HepG2 (cell line): ENCODE results near the gene CD300LF. TPM values are rescaled to one million over a fixed set of nuclear protein-coding genes. Genes with fewer than 3 reads are reported as not detected.

Source experiments
- ATAC-seq: fragments of 200-7000 bp; cut with Tn5 transposase; 3 replicates; pipeline ENCODE4 v1.9.1; 2020; ENCODE audit warnings: mild to moderate bottlenecking, moderate library complexity
- BruUV-seq: library from RNA; stranded (reverse); fragments of 400-500 nt; replicated peaks from 2 replicates; lab custom pipeline; 2021; lab: Mats Ljungman, UMichigan
- CTCF ChIA-PET: fragments of 300-600 bp; formaldehyde crosslinking; extraction: SDS; loops from one replicate; lab custom pipeline; 2021; ENCODE audit warnings: low total read pairs, inconsistent platforms, low intra/inter-chr PET ratio; lab: Yijun Ruan, JAX
- POLR2A ChIA-PET: fragments of 350-600 bp; sonication (Branson Sonifier 250); formaldehyde crosslinking; loops from one replicate; lab custom pipeline; 2020; ENCODE audit warnings: antibody characterized with exemption, inconsistent platforms; lab: Yijun Ruan, JAX
- DNase-seq: peaks from one replicate; pipeline ENCODE4 v3.0.0-alpha.2; 2015; ENCODE audit warnings: low spot score
- FAIRE-seq: peaks from 3 replicates; lab custom pipeline; 2011; peaks lifted over from hg19 to GRCh38; lab: Jason Lieb, UNC
- H2AFZ ChIP-seq: one replicate; pipeline ENCODE4 v1.6.1; 2011; ENCODE audit warnings: low read length, inconsistent platforms
- H3K27ac ChIP-seq: fragments of 300-600 bp; 3 replicates; pipeline ENCODE4 v1.8.0; 2011; ENCODE audit warnings: mixed run types, mild to moderate bottlenecking, mixed read lengths, low read length, inconsistent platforms; ENCODE audit not compliant: insufficient read depth; ENCODE audit errors: extremely low read length
- H3K27me3 ChIP-seq, 2 experiments: fragments of 200-600 bp in 1 of 2; 2 replicates in 1 of 2; 3 replicates in 1 of 2; pipeline versions ENCODE4 v1.6.0 to v1.8.0; 2011; ENCODE audit warnings: low read length in 2 of 2, mild to moderate bottlenecking in 2 of 2, moderate library complexity in 2 of 2, inconsistent platforms in 1 of 2; ENCODE audit not compliant: insufficient read depth in 2 of 2, control insufficient read depth in 1 of 2
- H3K36me3 ChIP-seq, 2 experiments: fragments of 200-600 bp in 1 of 2; replicated peaks in 1 of 2; 2 replicates in 1 of 2; 3 replicates in 1 of 2; pipeline versions ENCODE4 v1.5.1 to v1.8.0; 2011; ENCODE audit warnings: low read length in 2 of 2, inconsistent platforms in 1 of 2; ENCODE audit not compliant: insufficient read depth in 2 of 2, control insufficient read depth in 1 of 2
- H3K4me1 ChIP-seq: 2 replicates; pipeline ENCODE4 v1.5.1; 2012; ENCODE audit warnings: low read length, inconsistent platforms; ENCODE audit not compliant: insufficient read depth
- H3K4me2 ChIP-seq: 2 replicates; pipeline ENCODE4 v1.6.0; 2011; ENCODE audit warnings: low read depth, low read length, inconsistent platforms
- H3K4me3 ChIP-seq, 3 experiments: fragments of 200-600 bp in 1 of 3; sonication (generic), shearing (Covaris generic) in 1 of 3; replicated peaks in 1 of 3; 2 replicates each; pipeline ENCODE4 v1.5.1; 2011 to 2016; ENCODE audit warnings: low read length in 3 of 3, inconsistent platforms in 2 of 3, low read depth in 2 of 3, mild to moderate bottlenecking in 2 of 3, control low read depth in 1 of 3, mixed read lengths in 1 of 3; ENCODE audit not compliant: insufficient read depth in 1 of 3
- H3K79me2 ChIP-seq: one replicate; pipeline ENCODE4 v1.6.1; 2011; ENCODE audit warnings: low read length, inconsistent platforms; ENCODE audit not compliant: insufficient read depth
- H3K9ac ChIP-seq: 2 replicates; pipeline ENCODE4 v1.6.0; 2011; ENCODE audit warnings: mild to moderate bottlenecking, low read depth, low read length, inconsistent platforms; ENCODE audit not compliant: insufficient read depth
- H3K9me3 ChIP-seq: 2 replicates; pipeline ENCODE4 v1.5.1; 2012; ENCODE audit warnings: mild to moderate bottlenecking, low read length
- H4K20me1 ChIP-seq: 2 replicates; pipeline ENCODE4 v1.6.0; 2011; ENCODE audit warnings: inconsistent platforms, mild to moderate bottlenecking, low read length, moderate library complexity; ENCODE audit not compliant: insufficient read depth
- RELA ChIP-seq: sonication (generic); formaldehyde crosslinking; IDR thresholded peaks from 2 replicates; pipeline ENCODE4 v1.4.0; 2020; ENCODE audit warnings: missing genetic modification reagents
- SIX4 ChIP-seq: sonication (generic); formaldehyde crosslinking; IDR thresholded peaks from 2 replicates; pipeline ENCODE4 v1.4.0; 2020; ENCODE audit warnings: missing genetic modification reagents
- TBP ChIP-seq: sonication (generic); formaldehyde crosslinking; IDR thresholded peaks from 2 replicates; pipeline ENCODE4 v1.5.0; 2020; ENCODE audit warnings: missing genetic modification reagents
- UBTF ChIP-seq: sonication (generic); formaldehyde crosslinking; IDR thresholded peaks from 2 replicates; pipeline ENCODE4 v1.4.0; 2020; ENCODE audit warnings: mild to moderate bottlenecking, missing genetic modification reagents
- ZBTB34 ChIP-seq: sonication (generic); formaldehyde crosslinking; IDR thresholded peaks from 2 replicates; pipeline ENCODE4 v1.8.0; 2022; ENCODE audit warnings: mild to moderate bottlenecking, missing genetic modification reagents
- ZNF253 ChIP-seq: sonication (generic); formaldehyde crosslinking; IDR thresholded peaks from 2 replicates; pipeline ENCODE4 v1.8.0; 2022; ENCODE audit warnings: mild to moderate bottlenecking, missing genetic modification reagents, borderline replicate concordance
- ZNF615 ChIP-seq: sonication (generic); formaldehyde crosslinking; IDR thresholded peaks from 2 replicates; pipeline ENCODE4 v1.5.0; 2020; ENCODE audit warnings: mild to moderate bottlenecking, missing genetic modification reagents, borderline replicate concordance
- ZNF772 ChIP-seq: sonication (generic); formaldehyde crosslinking; IDR thresholded peaks from 2 replicates; pipeline ENCODE4 v1.5.0; 2020; ENCODE audit warnings: mild to moderate bottlenecking, missing genetic modification reagents
- WGBS: methylation state at CpG from one replicate; pipeline ENCODE4 v1.1.6; 2017; ENCODE audit warnings: low lambda C conversion rate; 5-methylcytosine and 5-hydroxymethylcytosine counted together
- in situ Hi-C: cut with HindIII; loops from 2 replicates; pipeline ENCODE4 v1.10.0; 2017; ENCODE audit warnings: low pct_unique_long_range_greater_than_20kb; ENCODE audit not compliant: extremely low pct_ligation_motif_present
- intact Hi-C: fragments of 100-400 bp; cut with micrococcal nuclease; formaldehyde crosslinking; loops from one replicate; pipeline ENCODE4 v1.10.0; 2022; ENCODE audit not compliant: unreplicated experiment
- polyA plus RNA-seq, 8 experiments: library from polyadenylated mRNA; depleted of rRNA in 3 of 8; stranded (reverse) in 7 of 8; unstranded in 1 of 8; fragments of >200 nt; fragmentation: Illumina TruSeq in 4 of 8; extraction: Trizol in 4 of 8; gene quantifications; 2 replicates each; pipeline versions ENCODE4 v1.2.1 to v1.2.3, GENCODE V29; 2011 to 2016; ENCODE audit warnings: low read depth in 4 of 8, missing spikeins in 1 of 8, mixed read lengths in 1 of 8; ENCODE audit not compliant: insufficient read depth in 1 of 8
- total RNA-seq, 5 experiments: library from RNA; depleted of rRNA; stranded (reverse); fragments of >200 nt; fragmentation: Illumina TruSeq; extraction: Trizol; gene quantifications; 2 replicates each; pipeline ENCODE4 v1.2.3, GENCODE V29; 2016; ENCODE audit warnings: low read depth in 1 of 5

The CD300LF gene
- total and polyA plus RNA-seq, 2 of the 13 experiments (the other 11 are each of a cell fraction or from before 2014, with no cell fraction given): not detected

GRCh38 chr17:74725111-74725510, 12.4 kb upstream of the CD300LF start:
- 18% methylated on average over 3 of the region's 3 CpGs for WGBS
- intact Hi-C loops (no loop called here), in situ Hi-C loops (no loop called here)
- no peak for DNase-seq
- ChIA-PET CTCF (no interaction called here), POLR2A (no interaction called here)
- Histone ChIP-seq H3K4me1 (no peaks in the 10 kb centered on the region), H3K9ac (no peak overlapping the region), H3K4me3 (no peak overlapping the region), H3K79me2 (no peaks in the 10 kb centered on the region), H3K4me2 (no peak overlapping the region), H4K20me1 (no peaks in the 10 kb centered on the region), H2AFZ (no peak overlapping the region), H3K9me3 (peaks cover 9% of the 10 kb centered on the region; the same call in 1 of the 2 replicates), H3K27me3 (peaks cover 2 to 8% of the 10 kb centered on the region in 2 experiments; a peak in 2 of 5 replicates), H3K36me3 (no peaks in the 10 kb centered on the region), H3K27ac (no peak overlapping the region)
- no peak for TF ChIP-seq ZBTB34
- no peak for TF ChIP-seq ZNF253 (CRISPR knock-in tag)
- no peak for TF ChIP-seq ZNF772
- no TSS peak for BruUV-seq
- no peak for FAIRE-seq
- ATAC-seq: no peak

GRCh38 chr17:74723891-74724290, 11.2 kb upstream of the CD300LF start:
- no peaks in the 10 kb centered on the region for H4K20me1 ChIP-seq
- H2AFZ ChIP-seq: no peak overlapping the region
- FAIRE-seq (no peak), DNase-seq (no peak), ATAC-seq (no peak)
- in situ Hi-C loops: no loop called here
- TF ChIP-seq TBP (CRISPR knock-in tag): no peak
- no peak for TF ChIP-seq ZNF615 (CRISPR knock-in tag)
- no peak for TF ChIP-seq UBTF (CRISPR knock-in tag)
- no peak for TF ChIP-seq SIX4 (CRISPR knock-in tag)
- TF ChIP-seq RELA: no peak
- H3K4me2 ChIP-seq: no peak overlapping the region
- H3K9ac ChIP-seq: no peak overlapping the region
- no peaks in the 10 kb centered on the region for H3K79me2 ChIP-seq
- BruUV-seq: no TSS peak
- 44% methylated on average over 5 of the region's 5 CpGs for WGBS
- H3K27me3 ChIP-seq: peaks cover 2 to 4% of the 10 kb centered on the region in 2 experiments; a peak in 2 of 5 replicates
- peaks cover 8% of the 10 kb centered on the region; the same call in 1 of the 2 replicates for H3K9me3 ChIP-seq
- ChIA-PET POLR2A (no interaction called here), CTCF (no interaction called here)
- no peaks in the 10 kb centered on the region for H3K4me1 ChIP-seq
- H3K36me3 ChIP-seq: no peaks in the 10 kb centered on the region
- intact Hi-C loops: no loop called here
- H3K27ac ChIP-seq: no peak overlapping the region
- no peak overlapping the region for H3K4me3 ChIP-seq
